WERI-Rb-1 (cell line): Measurements from ENCODE around the gene SH2D7.

Experiments used
- DNase-seq: peaks from one replicate; pipeline ENCODE4 v3.0.0-alpha.2; 2020
- H3K27ac ChIP-seq: fragments of 250-450 bp; sonication (Bioruptor Pico); 2 replicates; pipeline ENCODE4 v1.5.1; 2020; ENCODE audit warnings: mild to moderate bottlenecking, moderate library complexity
- H3K27me3 ChIP-seq: fragments of 250-450 bp; sonication (Bioruptor Pico); 2 replicates; pipeline ENCODE4 v1.5.1; 2021; ENCODE audit warnings: mild to moderate bottlenecking, low read depth, moderate library complexity; ENCODE audit not compliant: insufficient read depth, severe bottlenecking
- H3K36me3 ChIP-seq: fragments of 250-450 bp; sonication (Bioruptor Pico); 2 replicates; pipeline ENCODE4 v1.5.1; 2020; ENCODE audit warnings: mild to moderate bottlenecking, moderate library complexity
- H3K4me3 ChIP-seq: 2 replicates; pipeline ENCODE4 v1.5.1; 2011; ENCODE audit warnings: low read depth, mild to moderate bottlenecking, control low read depth, low read length
- H3K9me3 ChIP-seq: fragments of 250-450 bp; sonication (Bioruptor Pico); 2 replicates; pipeline ENCODE4 v1.5.1; 2021; ENCODE audit warnings: mild to moderate bottlenecking, moderate library complexity; ENCODE audit not compliant: severe bottlenecking
- CTCF ChIP-seq: IDR thresholded peaks from 2 replicates; pipeline ENCODE4 v1.5.1; 2011; ENCODE audit warnings: low read depth, mild to moderate bottlenecking, control low read depth, inconsistent platforms, low read length

SH2D7 gene

GRCh38 chr15:78082743-78083110 is 9.6 kb upstream of the SH2D7 start:
- H3K27ac ChIP-seq = no peak overlapping the region
- no peaks in the 10 kb centered on the region for H3K36me3 ChIP-seq
- H3K27me3 ChIP-seq = no peaks in the 10 kb centered on the region
- no peak for DNase-seq
- H3K9me3 ChIP-seq = no peaks in the 10 kb centered on the region
- no peak overlapping the region for H3K4me3 ChIP-seq
- TF ChIP-seq CTCF = no peak

- no peaks in the 10 kb centered on the region for H3K36me3 ChIP-seq
- DNase-seq = no peak
- H3K4me3 ChIP-seq = no peak overlapping the region
- no peaks in the 10 kb centered on the region for H3K27me3 ChIP-seq
- TF ChIP-seq CTCF = no peak
- H3K27ac ChIP-seq = no peak overlapping the region
- H3K9me3 ChIP-seq = no peaks in the 10 kb centered on the region
These were observed 9.2 kb upstream of the SH2D7 start for GRCh38 chr15:78083186-78083585.

- Histone ChIP-seq H3K27ac (no peak overlapping the region), H3K27me3 (no peaks in the 10 kb centered on the region), H3K4me3 (no peak overlapping the region), H3K36me3 (no peaks in the 10 kb centered on the region), H3K9me3 (no peaks in the 10 kb centered on the region)
- DNase-seq = no peak
- TF ChIP-seq CTCF = no peak
These were observed 8.5 kb upstream of the SH2D7 start for GRCh38 chr15:78083687-78084448.

- H3K9me3 ChIP-seq = no peaks in the 10 kb centered on the region
- H3K36me3 ChIP-seq = no peaks in the 10 kb centered on the region
- no peak overlapping the region for H3K27ac ChIP-seq
- DNase-seq = no peak
- TF ChIP-seq CTCF = no peak
- H3K27me3 ChIP-seq = no peaks in the 10 kb centered on the region
- no peak overlapping the region for H3K4me3 ChIP-seq
These were observed 8.0 kb upstream of the SH2D7 start for GRCh38 chr15:78084449-78084750.

- H3K27me3 ChIP-seq = no peaks in the 10 kb centered on the region
- TF ChIP-seq CTCF = no peak
- H3K9me3 ChIP-seq = no peaks in the 10 kb centered on the region
- no peak overlapping the region for H3K4me3 ChIP-seq
- no peak for DNase-seq
- H3K27ac ChIP-seq = no peak overlapping the region
- H3K36me3 ChIP-seq = no peaks in the 10 kb centered on the region
These were observed 6.4 kb upstream of the SH2D7 start for GRCh38 chr15:78085928-78086327.
